MM.1S (cell line): ENCODE results near the gene FGFRL1.

Source experiments
- DNase-seq: peaks from one replicate; pipeline ENCODE4 v3.0.0-alpha.2; 2015
- H2AFZ ChIP-seq: fragments of 300-600 bp; sonication (generic); 2 replicates; pipeline ENCODE4 v1.6.0; 2016; ENCODE audit warnings: antibody characterized with exemption, low read length
- H3F3A ChIP-seq: fragments of 300-600 bp; sonication (generic); 2 replicates; pipeline ENCODE4 v1.6.1; 2016; ENCODE audit warnings: mild to moderate bottlenecking, antibody characterized with exemption, low read length, moderate library complexity, mixed read lengths; ENCODE audit not compliant: insufficient read depth
- H3K27ac ChIP-seq: fragments of 300-600 bp; sonication (generic); 2 replicates; pipeline ENCODE4 v1.5.1; 2016; ENCODE audit warnings: mild to moderate bottlenecking, low read length
- H3K27me3 ChIP-seq: fragments of 300-600 bp; sonication (generic); replicated peaks from 2 replicates; pipeline ENCODE4 v1.6.0; 2016; ENCODE audit warnings: low read length; ENCODE audit not compliant: insufficient read depth
- H3K36me3 ChIP-seq: fragments of 300-600 bp; sonication (generic); replicated peaks from 2 replicates; pipeline ENCODE4 v1.6.1; 2016; ENCODE audit warnings: mild to moderate bottlenecking, low read length, mixed read lengths; ENCODE audit not compliant: insufficient read depth
- H3K4me1 ChIP-seq: fragments of 300-600 bp; sonication (generic); 2 replicates; pipeline ENCODE4 v1.6.1; 2016; ENCODE audit warnings: low read length, mixed read lengths
- H3K4me2 ChIP-seq: fragments of 300-600 bp; sonication (generic); 2 replicates; pipeline ENCODE4 v1.6.0; 2016; ENCODE audit warnings: low read depth, low read length
- H3K4me3 ChIP-seq: fragments of 300-600 bp; sonication (generic); 2 replicates; pipeline ENCODE4 v1.5.1; 2016; ENCODE audit warnings: low read length, mixed read lengths
- H3K79me2 ChIP-seq: fragments of 300-600 bp; sonication (generic); 2 replicates; pipeline ENCODE4 v1.6.1; 2016; ENCODE audit warnings: mixed run types, low read length, mixed read lengths
- H3K9ac ChIP-seq: fragments of 300-600 bp; sonication (generic); 2 replicates; pipeline ENCODE4 v1.6.1; 2016; ENCODE audit warnings: low read length, mixed read lengths
- H3K9me2 ChIP-seq: fragments of 300-600 bp; sonication (generic); replicated peaks from 2 replicates; pipeline ENCODE4 v1.6.1; 2016; ENCODE audit warnings: mild to moderate bottlenecking, low read length, mixed read lengths; ENCODE audit not compliant: insufficient read depth
- H3K9me3 ChIP-seq: fragments of 300-600 bp; sonication (generic); replicated peaks from 2 replicates; pipeline ENCODE4 v1.6.1; 2016; ENCODE audit warnings: mild to moderate bottlenecking, low read length, mixed read lengths; ENCODE audit not compliant: insufficient read depth
- H4K20me1 ChIP-seq: fragments of 300-600 bp; sonication (generic); 2 replicates; pipeline ENCODE4 v1.6.1; 2016; ENCODE audit warnings: mild to moderate bottlenecking, low read length, moderate library complexity, mixed read lengths; ENCODE audit not compliant: insufficient read depth
- EZH2 ChIP-seq: fragments of 300-600 bp; sonication (generic); optimal IDR thresholded peaks from 2 replicates; pipeline ENCODE3; 2017; ENCODE audit warnings: low read depth, mild to moderate bottlenecking, antibody characterized with exemption, low read length, mixed read lengths
- EZH2phosphoT487 ChIP-seq: fragments of 300-600 bp; sonication (generic); IDR thresholded peaks from 2 replicates; pipeline ENCODE4 v1.6.1; 2018; ENCODE audit warnings: antibody characterized with exemption, low read length
- TF ChIP-seq, protein P1 (sequence below): fragments of 300-600 bp; sonication (generic); IDR thresholded peaks from 2 replicates; pipeline ENCODE4 v1.5.1; 2016; ENCODE audit warnings: antibody characterized with exemption, low read length, mixed read lengths

The FGFRL1 gene

DNA sequence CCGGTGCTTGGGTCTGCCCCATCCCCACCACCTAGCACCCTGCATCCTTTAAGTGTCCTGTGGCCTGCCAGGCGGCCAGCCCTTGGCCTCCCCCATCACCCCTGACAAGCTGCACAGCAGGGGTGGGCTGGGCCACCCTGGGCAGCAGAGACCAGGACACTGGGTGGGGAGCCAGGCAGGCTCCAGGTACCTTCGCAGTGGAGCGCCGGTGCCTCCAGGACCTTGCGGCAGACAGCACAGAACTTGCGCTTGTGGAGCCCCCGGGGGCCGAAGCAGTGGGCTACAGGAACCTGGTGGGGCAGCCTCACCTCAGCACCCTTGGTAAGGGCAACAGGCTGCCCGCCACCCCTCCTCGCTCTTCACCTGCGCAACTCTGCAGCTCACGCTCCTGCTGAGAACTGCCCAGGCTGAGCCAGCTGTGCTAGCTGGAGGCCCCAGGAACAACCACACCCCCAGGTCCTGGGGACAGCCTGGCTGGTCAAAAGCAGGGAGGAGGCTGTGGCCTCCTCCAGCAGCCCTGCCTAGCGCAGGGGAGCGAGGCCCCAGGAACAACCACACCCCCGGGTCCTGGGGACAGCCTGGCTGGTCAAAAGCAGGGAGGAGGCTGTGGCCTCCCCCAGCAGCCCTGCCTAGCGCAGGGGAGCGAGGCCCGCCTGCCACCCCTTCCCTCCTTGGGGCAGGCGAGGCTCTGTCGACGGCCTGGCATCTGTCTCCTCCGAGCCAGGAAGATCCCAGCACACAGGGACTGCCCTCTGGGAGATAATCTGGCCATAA lies 42.6 kb upstream of the FGFRL1 start:
- no peak overlapping the region for H3K4me3 ChIP-seq
- no peaks in the 10 kb centered on the region for H3F3A ChIP-seq
- no peaks in the 10 kb centered on the region for H3K9me3 ChIP-seq
- DNase-seq: no peak
- no peak overlapping the region for H3K9ac ChIP-seq
- TF ChIP-seq, protein P1, sequence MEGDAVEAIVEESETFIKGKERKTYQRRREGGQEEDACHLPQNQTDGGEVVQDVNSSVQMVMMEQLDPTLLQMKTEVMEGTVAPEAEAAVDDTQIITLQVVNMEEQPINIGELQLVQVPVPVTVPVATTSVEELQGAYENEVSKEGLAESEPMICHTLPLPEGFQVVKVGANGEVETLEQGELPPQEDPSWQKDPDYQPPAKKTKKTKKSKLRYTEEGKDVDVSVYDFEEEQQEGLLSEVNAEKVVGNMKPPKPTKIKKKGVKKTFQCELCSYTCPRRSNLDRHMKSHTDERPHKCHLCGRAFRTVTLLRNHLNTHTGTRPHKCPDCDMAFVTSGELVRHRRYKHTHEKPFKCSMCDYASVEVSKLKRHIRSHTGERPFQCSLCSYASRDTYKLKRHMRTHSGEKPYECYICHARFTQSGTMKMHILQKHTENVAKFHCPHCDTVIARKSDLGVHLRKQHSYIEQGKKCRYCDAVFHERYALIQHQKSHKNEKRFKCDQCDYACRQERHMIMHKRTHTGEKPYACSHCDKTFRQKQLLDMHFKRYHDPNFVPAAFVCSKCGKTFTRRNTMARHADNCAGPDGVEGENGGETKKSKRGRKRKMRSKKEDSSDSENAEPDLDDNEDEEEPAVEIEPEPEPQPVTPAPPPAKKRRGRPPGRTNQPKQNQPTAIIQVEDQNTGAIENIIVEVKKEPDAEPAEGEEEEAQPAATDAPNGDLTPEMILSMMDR: no peak
- TF ChIP-seq EZH2phosphoT487 (no peak), EZH2 (no peak)
- no peak overlapping the region for H3K4me2 ChIP-seq
- no peaks in the 10 kb centered on the region for H4K20me1 ChIP-seq
- no peaks in the 10 kb centered on the region for H3K27me3 ChIP-seq
- no peaks in the 10 kb centered on the region for H3K36me3 ChIP-seq
- no peaks in the 10 kb centered on the region for H3K4me1 ChIP-seq
- H2AFZ ChIP-seq: no peak overlapping the region
- H3K27ac ChIP-seq: no peak overlapping the region
- H3K79me2 ChIP-seq: no peaks in the 10 kb centered on the region
- H3K9me2 ChIP-seq: no peaks in the 10 kb centered on the region

DNA sequence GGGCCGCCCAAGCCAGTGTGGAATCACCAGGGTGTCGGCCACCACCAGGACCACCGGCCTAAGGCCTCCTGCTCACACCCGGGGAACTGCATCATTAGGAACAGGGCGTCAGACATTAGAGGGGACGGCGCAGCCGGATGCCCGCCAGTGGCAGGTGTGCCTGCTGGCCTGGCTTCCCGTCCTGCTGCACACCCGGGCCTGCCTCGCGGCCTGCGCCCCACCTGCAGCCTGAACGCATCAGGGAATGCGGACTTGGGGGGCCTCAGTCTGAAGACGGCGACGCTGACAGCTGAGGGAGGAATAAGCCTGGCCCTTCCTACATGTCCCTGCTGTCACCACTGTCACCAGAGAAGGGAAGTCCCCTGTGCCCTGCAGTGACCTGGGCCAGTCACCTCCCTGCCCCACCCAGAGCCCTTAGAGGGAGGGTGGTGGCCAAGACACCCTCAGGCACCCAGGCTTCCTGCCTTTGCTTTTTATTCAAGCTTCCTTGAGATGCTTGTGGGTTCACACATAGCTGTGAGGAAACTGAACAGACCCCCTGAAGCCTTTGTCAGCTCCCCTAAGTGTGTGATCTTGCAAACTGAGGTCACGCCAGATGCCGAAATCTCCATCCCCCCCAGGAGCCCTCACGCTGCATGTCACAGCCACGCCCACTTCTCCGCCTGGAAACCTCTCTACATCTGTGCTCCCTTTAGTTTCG lies 41.2 kb upstream of the FGFRL1 start:
- H3K79me2 ChIP-seq: no peaks in the 10 kb centered on the region
- no peak for TF ChIP-seq EZH2phosphoT487
- no peak for TF ChIP-seq EZH2
- TF ChIP-seq, protein P1: no peak
- no peaks in the 10 kb centered on the region for H3K36me3 ChIP-seq
- H3F3A ChIP-seq: no peaks in the 10 kb centered on the region
- no peak overlapping the region for H3K27ac ChIP-seq
- H3K9me2 ChIP-seq: no peaks in the 10 kb centered on the region
- no peaks in the 10 kb centered on the region for H3K4me1 ChIP-seq
- no peaks in the 10 kb centered on the region for H3K9me3 ChIP-seq
- H3K9ac ChIP-seq: no peak overlapping the region
- no peak overlapping the region for H3K4me2 ChIP-seq
- no peak for DNase-seq
- H4K20me1 ChIP-seq: no peaks in the 10 kb centered on the region
- H2AFZ ChIP-seq: no peak overlapping the region
- no peaks in the 10 kb centered on the region for H3K27me3 ChIP-seq
- H3K4me3 ChIP-seq: no peak overlapping the region

DNA sequence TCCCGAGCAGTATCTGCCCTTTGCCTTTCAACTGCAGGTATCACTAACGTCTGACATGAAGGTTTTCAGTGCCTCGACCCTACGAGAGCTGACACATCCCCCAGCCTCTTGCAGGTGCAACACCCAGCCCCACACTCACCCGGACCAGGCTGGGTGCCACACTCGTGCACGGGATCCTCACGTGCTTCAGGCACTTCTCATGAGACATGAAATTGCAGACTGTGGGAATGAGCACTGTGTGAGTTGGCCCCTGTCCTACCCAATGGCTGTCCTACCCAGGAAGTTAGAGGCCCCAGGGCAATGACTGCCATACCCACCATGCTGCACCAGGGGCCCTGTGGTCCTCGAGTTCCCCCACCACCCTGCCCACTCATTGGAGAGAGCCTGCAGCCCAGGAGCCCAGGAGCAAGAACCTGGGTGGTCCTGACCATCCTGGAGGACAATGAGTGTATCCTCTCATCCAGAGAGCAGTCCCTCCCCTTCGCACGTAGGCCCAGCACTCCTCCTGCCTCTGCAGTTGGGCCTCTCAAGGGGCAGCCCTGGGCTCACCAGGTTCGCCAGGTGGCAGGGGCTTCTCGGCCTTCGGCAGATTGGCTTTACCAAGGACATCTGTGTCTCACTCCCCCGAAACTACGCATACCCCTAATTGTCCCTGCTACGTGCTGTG lies 40.4 kb upstream of the FGFRL1 start:
- Histone ChIP-seq H3F3A (no peaks in the 10 kb centered on the region), H3K9me2 (no peaks in the 10 kb centered on the region), H3K9me3 (no peaks in the 10 kb centered on the region), H2AFZ (no peak overlapping the region), H3K9ac (no peak overlapping the region), H4K20me1 (no peaks in the 10 kb centered on the region), H3K4me2 (no peak overlapping the region), H3K79me2 (no peaks in the 10 kb centered on the region), H3K4me3 (no peak overlapping the region), H3K4me1 (no peaks in the 10 kb centered on the region), H3K27ac (no peak overlapping the region), H3K36me3 (no peaks in the 10 kb centered on the region), H3K27me3 (no peaks in the 10 kb centered on the region)
- no peak for DNase-seq
- TF ChIP-seq EZH2phosphoT487: no peak
- TF ChIP-seq EZH2: no peak
- TF ChIP-seq, protein P1: no peak
